CD14-positive monocyte (primary cell): ENCODE data around the gene PLOD3. TPM values are rescaled to one million over a fixed set of nuclear protein-coding genes. Genes with fewer than 3 reads are reported as not detected.

ENCODE experiments used
- DNase-seq, 3 donors: peaks; one replicate each; pipeline ENCODE4 v3.0.0-alpha.2; 2011 to 2022
- H2AFZ ChIP-seq: 2 replicates; pipeline ENCODE4 v1.6.0; 2012; ENCODE audit warnings: mild to moderate bottlenecking, low read depth, low read length, inconsistent platforms; ENCODE audit not compliant: insufficient read depth, poor library complexity, severe bottlenecking
- H3K27ac ChIP-seq, 2 donors: 1 replicate in 1 of 2; 2 replicates in 1 of 2; pipeline ENCODE4 v1.5.1; 2012 to 2013; ENCODE audit warnings: low read length in 2 of 2, control low read depth in 1 of 2, inconsistent platforms in 1 of 2, low read depth in 1 of 2, mild to moderate bottlenecking in 1 of 2
- H3K27me3 ChIP-seq, 2 donors: one replicate each; pipeline versions ENCODE4 v1.6.0 to v1.6.1; 2011 to 2013; ENCODE audit warnings: low read length in 2 of 2; ENCODE audit not compliant: control insufficient read depth in 2 of 2, insufficient read depth in 2 of 2
- H3K36me3 ChIP-seq, 2 donors: replicated peaks in 1 of 2; 1 replicate in 1 of 2; 2 replicates in 1 of 2; pipeline versions ENCODE4 v1.5.1 to v1.6.1; 2012 to 2013; ENCODE audit warnings: low read length in 2 of 2, control low read depth in 1 of 2, inconsistent platforms in 1 of 2, mild to moderate bottlenecking in 1 of 2; ENCODE audit not compliant: insufficient read depth in 2 of 2, control insufficient read depth in 1 of 2
- H3K4me1 ChIP-seq, 2 donors: 1 replicate in 1 of 2; 2 replicates in 1 of 2; pipeline versions ENCODE4 v1.5.1 to v1.6.1; 2012 to 2013; ENCODE audit warnings: low read length in 2 of 2, control low read depth in 1 of 2, inconsistent platforms in 1 of 2, mild to moderate bottlenecking in 1 of 2, moderate library complexity in 1 of 2; ENCODE audit not compliant: insufficient read depth in 2 of 2, control insufficient read depth in 1 of 2
- H3K4me2 ChIP-seq: replicated peaks from 2 replicates; pipeline ENCODE3; 2012; ENCODE audit warnings: low read length, moderate library complexity, mild to moderate bottlenecking; ENCODE audit not compliant: poor library complexity, severe bottlenecking; ENCODE audit errors: extremely low read depth
- H3K4me3 ChIP-seq, 3 experiments: fragments of 200-600 bp in 1 of 3; sonication (generic) in 1 of 3; replicated peaks in 1 of 3; 1 replicate in 2 of 3; 2 replicates in 1 of 3; pipeline ENCODE4 v1.5.1; 2011 to 2013; ENCODE audit warnings: low read length in 3 of 3, mild to moderate bottlenecking in 3 of 3, control low read depth in 2 of 3, low read depth in 2 of 3, inconsistent platforms in 1 of 3, moderate library complexity in 1 of 3
- H3K79me2 ChIP-seq: 2 replicates; pipeline ENCODE4 v1.6.0; 2012; ENCODE audit warnings: mild to moderate bottlenecking, control low read depth, inconsistent platforms, low read length, moderate library complexity; ENCODE audit not compliant: insufficient read depth
- H3K9ac ChIP-seq: 2 replicates; pipeline ENCODE4 v1.6.0; 2017; ENCODE audit warnings: low read length, mild to moderate bottlenecking; ENCODE audit not compliant: insufficient read depth, poor library complexity, severe bottlenecking
- H3K9me3 ChIP-seq, 2 donors: replicated peaks in 1 of 2; 1 replicate in 1 of 2; 2 replicates in 1 of 2; pipeline versions ENCODE4 v1.5.1 to v1.6.1; 2012 to 2013; ENCODE audit warnings: low read length in 2 of 2, control low read depth in 1 of 2; ENCODE audit not compliant: control insufficient read depth in 1 of 2, insufficient read depth in 1 of 2
- H4K20me1 ChIP-seq: 2 replicates; pipeline ENCODE4 v1.6.0; 2012; ENCODE audit warnings: mild to moderate bottlenecking, low read length, control low read depth, moderate library complexity; ENCODE audit not compliant: insufficient read depth
- H3K27ac Mint-ChIP-seq, 7 donors: one replicate each; pipeline ENCODE4 v1.8.0; 2020; ENCODE audit warnings: mild to moderate bottlenecking in 7 of 7, mixed read lengths in 7 of 7, moderate library complexity in 6 of 7, inconsistent platforms in 2 of 7
- H3K27me3 Mint-ChIP-seq, 3 donors: one replicate each; pipeline ENCODE4 v1.8.0; 2021 to 2022; ENCODE audit warnings: low read depth in 3 of 3, mild to moderate bottlenecking in 3 of 3, mixed read lengths in 3 of 3, moderate library complexity in 3 of 3, inconsistent platforms in 1 of 3
- H3K36me3 Mint-ChIP-seq, 2 donors: one replicate each; pipeline ENCODE4 v1.8.0; 2020; ENCODE audit warnings: mixed read lengths in 2 of 2, inconsistent platforms in 1 of 2, mild to moderate bottlenecking in 1 of 2
- H3K4me1 Mint-ChIP-seq: one replicate; pipeline ENCODE4 v1.8.0; 2020; ENCODE audit warnings: mild to moderate bottlenecking, mixed read lengths
- H3K4me3 Mint-ChIP-seq, 2 donors: one replicate each; pipeline ENCODE4 v1.8.0; 2020; ENCODE audit warnings: mild to moderate bottlenecking in 2 of 2, mixed read lengths in 2 of 2, moderate library complexity in 1 of 2
- H3K9me3 Mint-ChIP-seq, 7 donors: one replicate each; pipeline ENCODE4 v1.8.0; 2020 to 2022; ENCODE audit warnings: mixed read lengths in 7 of 7, mild to moderate bottlenecking in 6 of 7, moderate library complexity in 6 of 7, inconsistent platforms in 2 of 7
- CTCF ChIP-seq: fragments of 200-600 bp; IDR thresholded peaks from one replicate; pipeline ENCODE4 v1.8.0; 2022; ENCODE audit warnings: antibody characterized with exemption, mild to moderate bottlenecking
- WGBS: methylation state at CpG from one replicate; pipeline ENCODE4 v1.1.5; 2013; ENCODE audit warnings: missing lambda C conversion rate; ENCODE audit not compliant: insufficient coverage; 5-methylcytosine and 5-hydroxymethylcytosine counted together
- intact Hi-C, 2 donors: fragments of 100-400 bp; cut with micrococcal nuclease; formaldehyde crosslinking; loops; one replicate each; pipeline versions ENCODE4 v1.15.0 to v1.15.1; 2023
- polyA plus RNA-seq, 3 donors: library from polyadenylated mRNA; depleted of rRNA in 1 of 3; unstranded in 2 of 3; stranded (reverse) in 1 of 3; fragments of 300-500 nt in 2 of 3; fragments of >200 nt in 1 of 3; fragmentation: Illumina TruSeq in 2 of 3; gene quantifications; 1 replicate in 2 of 3; 2 replicates in 1 of 3; pipeline ENCODE4 v1.2.3, GENCODE V29; 2012 to 2021

Gene PLOD3
- polyA plus RNA-seq, 3 donors: 26.9 to 70.1 (median 28.1) TPM

GRCh38 chr7:101225650-101226049, 8.3 kb upstream of the PLOD3 start:
- Histone ChIP-seq H3K4me1 (peaks cover 4 to 5% of the 10 kb centered on the region in 2 donors), H3K9me3 (no peaks in the 10 kb centered on the region), H3K4me3 (no peak overlapping the region), H4K20me1 (peaks cover 19% of the 10 kb centered on the region), H3K27me3 (no peaks in the 10 kb centered on the region), H2AFZ (no peak overlapping the region), H3K36me3 (peaks cover 51 to 80% of the 10 kb centered on the region in 2 donors), H3K79me2 (peaks cover 17% of the 10 kb centered on the region), H3K9ac (no peak overlapping the region), H3K4me2 (no peak overlapping the region), H3K27ac (no peak overlapping the region)
- H3K4me3 Mint-ChIP-seq: no peak overlapping the region
- H3K27ac Mint-ChIP-seq: no peak overlapping the region
- H3K4me1 Mint-ChIP-seq: peaks cover 5% of the 10 kb centered on the region
- 98% methylated on average over 4 of the region's 6 CpGs for WGBS
- intact Hi-C loops: no loop called here
- peaks cover 0 to 2% (median 1%) of the 10 kb centered on the region in 3 donors for H3K27me3 Mint-ChIP-seq
- peaks cover 62 to 91% of the 10 kb centered on the region in 2 donors for H3K36me3 Mint-ChIP-seq
- no peak for TF ChIP-seq CTCF
- DNase-seq: no peak
- no peaks in the 10 kb centered on the region for H3K9me3 Mint-ChIP-seq

GRCh38 chr7:101223528-101223927, 6.1 kb upstream of the PLOD3 start:
- H3K79me2 ChIP-seq: peaks cover 39% of the 10 kb centered on the region
- intact Hi-C loops: no loop called here
- Mint-ChIP-seq H3K9me3 (no peaks in the 10 kb centered on the region), H3K27me3 (peaks cover 0 to 2% (median 0%) of the 10 kb centered on the region in 3 donors), H3K36me3 (peaks cover 56 to 81% of the 10 kb centered on the region in 2 donors), H3K27ac (peak overlapping the region in 2 of 7 donors; percentile 15 to 27), H3K4me3 (peak overlapping the region in 1 of 2 donors; percentile 9), H3K4me1 (peaks cover 14% of the 10 kb centered on the region)
- no peak overlapping the region for H3K4me2 ChIP-seq
- no peak overlapping the region for H2AFZ ChIP-seq
- H3K9me3 ChIP-seq: no peaks in the 10 kb centered on the region
- WGBS: 98% methylated on average over 10 of the region's 15 CpGs
- TF ChIP-seq CTCF: no peak
- no peak overlapping the region for H3K27ac ChIP-seq
- H4K20me1 ChIP-seq: peaks cover 19% of the 10 kb centered on the region
- H3K4me1 ChIP-seq: peaks cover 7 to 16% of the 10 kb centered on the region in 2 donors
- no peaks in the 10 kb centered on the region for H3K27me3 ChIP-seq
- H3K9ac ChIP-seq: no peak overlapping the region
- peaks cover 43 to 71% of the 10 kb centered on the region in 2 donors for H3K36me3 ChIP-seq
- no peak for DNase-seq
- H3K4me3 ChIP-seq: no peak overlapping the region
